AG09309 (cell line): Measurements from ENCODE around the gene CACTIN.

Experiments
- DNase-seq: peaks from one replicate; pipeline ENCODE4 v3.0.0-alpha.2; 2010; ENCODE audit warnings: low read depth
- H3K4me3 ChIP-seq: 2 replicates; pipeline ENCODE4 v1.5.1; 2011; ENCODE audit warnings: mild to moderate bottlenecking, low read depth, low read length, moderate library complexity; ENCODE audit not compliant: control insufficient read depth
- TF ChIP-seq, protein P1 (sequence below): IDR thresholded peaks from 2 replicates; pipeline ENCODE4 v1.5.1; 2011; ENCODE audit warnings: mild to moderate bottlenecking, low read depth, low read length, inconsistent platforms; ENCODE audit not compliant: insufficient read depth, control insufficient read depth; ENCODE audit errors: missing control alignments

The CACTIN gene

DNA sequence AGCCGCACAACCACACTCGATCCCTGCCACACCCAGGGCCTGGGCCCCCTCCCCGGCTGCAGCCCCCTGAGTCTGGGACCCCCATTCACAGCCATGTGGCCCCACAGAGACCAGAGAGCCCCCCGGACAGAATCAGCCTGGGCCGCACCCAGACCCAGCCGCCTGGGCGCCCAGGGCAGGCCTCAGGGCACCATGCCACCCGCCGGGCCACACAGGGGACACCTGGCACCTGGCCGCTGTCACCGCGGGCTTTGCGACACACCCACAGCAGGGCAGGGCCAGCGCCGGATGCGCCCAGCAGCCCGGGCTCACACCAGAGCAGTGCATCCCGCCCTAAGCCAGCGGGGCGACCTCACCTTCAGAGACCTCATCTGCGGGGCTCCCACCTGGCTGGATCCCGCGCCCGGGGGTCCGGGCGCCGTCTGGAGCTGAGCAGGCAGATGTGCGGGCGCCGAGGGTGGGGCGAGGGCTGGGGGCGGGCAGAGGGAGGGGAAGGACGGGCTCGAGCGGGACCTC lies 20.4 kb downstream of the CACTIN start:
- TF ChIP-seq, protein P1, sequence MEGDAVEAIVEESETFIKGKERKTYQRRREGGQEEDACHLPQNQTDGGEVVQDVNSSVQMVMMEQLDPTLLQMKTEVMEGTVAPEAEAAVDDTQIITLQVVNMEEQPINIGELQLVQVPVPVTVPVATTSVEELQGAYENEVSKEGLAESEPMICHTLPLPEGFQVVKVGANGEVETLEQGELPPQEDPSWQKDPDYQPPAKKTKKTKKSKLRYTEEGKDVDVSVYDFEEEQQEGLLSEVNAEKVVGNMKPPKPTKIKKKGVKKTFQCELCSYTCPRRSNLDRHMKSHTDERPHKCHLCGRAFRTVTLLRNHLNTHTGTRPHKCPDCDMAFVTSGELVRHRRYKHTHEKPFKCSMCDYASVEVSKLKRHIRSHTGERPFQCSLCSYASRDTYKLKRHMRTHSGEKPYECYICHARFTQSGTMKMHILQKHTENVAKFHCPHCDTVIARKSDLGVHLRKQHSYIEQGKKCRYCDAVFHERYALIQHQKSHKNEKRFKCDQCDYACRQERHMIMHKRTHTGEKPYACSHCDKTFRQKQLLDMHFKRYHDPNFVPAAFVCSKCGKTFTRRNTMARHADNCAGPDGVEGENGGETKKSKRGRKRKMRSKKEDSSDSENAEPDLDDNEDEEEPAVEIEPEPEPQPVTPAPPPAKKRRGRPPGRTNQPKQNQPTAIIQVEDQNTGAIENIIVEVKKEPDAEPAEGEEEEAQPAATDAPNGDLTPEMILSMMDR, result no peak
- H3K4me3 ChIP-seq, result peak overlapping the region; percentile 44
- DNase-seq, result no peak

DNA sequence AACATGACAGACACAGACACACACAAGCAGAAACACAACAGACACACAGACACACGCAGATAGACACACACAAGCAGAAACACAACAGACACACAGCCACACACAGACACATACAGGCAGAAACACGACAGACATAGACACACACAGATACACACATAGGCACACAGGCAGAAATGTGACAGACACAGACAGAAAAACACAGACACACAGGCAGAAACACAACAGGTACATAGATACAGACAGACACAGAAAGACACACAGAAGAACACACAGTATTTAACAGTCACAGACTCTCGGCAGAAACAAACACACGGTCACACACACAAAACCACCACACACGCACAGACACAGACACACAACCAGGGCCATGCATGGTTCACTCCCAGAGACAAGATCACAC lies 20.8 kb downstream of the CACTIN start:
- peak overlapping the region; percentile 44 for H3K4me3 ChIP-seq
- TF ChIP-seq, protein P1, result no peak

DNA sequence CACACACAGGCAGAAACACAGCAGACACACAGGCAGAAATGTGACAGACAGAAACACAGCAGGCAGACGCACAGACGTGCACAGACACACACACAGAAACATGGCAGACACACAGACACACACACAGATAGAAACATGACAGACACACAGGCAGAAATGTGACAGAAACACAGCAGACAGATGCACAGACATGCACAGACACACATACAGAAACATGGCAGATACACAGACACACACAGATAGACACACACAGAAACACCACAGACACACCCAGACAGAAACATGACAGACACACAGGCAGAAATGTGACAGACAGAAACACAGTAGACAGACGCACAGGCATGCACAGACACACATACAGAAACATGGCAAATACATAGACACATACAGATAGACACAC lies 21.2 kb downstream of the CACTIN start:
- DNase-seq, result no peak
- TF ChIP-seq, protein P1, result no peak
- H3K4me3 ChIP-seq, result no peak overlapping the region

More for the DNA sequence above, 20.8 kb downstream of the CACTIN start:
- DNase-seq, result no peak

DNA sequence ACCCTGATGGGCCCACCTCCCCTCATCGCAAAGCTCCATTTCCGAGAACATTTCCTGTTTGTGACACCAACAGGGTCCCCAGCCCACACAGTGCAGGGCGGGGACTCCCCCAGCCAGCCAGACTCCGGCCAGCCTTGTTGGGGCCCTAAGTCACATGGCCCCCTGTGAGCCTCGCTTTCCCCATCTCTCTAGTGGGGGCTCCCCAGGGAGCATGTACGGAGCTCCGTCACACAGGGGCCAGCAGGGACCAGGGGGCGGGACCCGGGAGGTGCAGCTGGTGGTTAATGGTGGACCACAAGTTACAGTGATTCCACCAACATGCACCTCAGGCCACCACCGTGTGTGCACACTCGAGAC lies 21.6 kb downstream of the CACTIN start:
- no peak overlapping the region for H3K4me3 ChIP-seq
- no peak for DNase-seq
- TF ChIP-seq, protein P1, result no peak

DNA sequence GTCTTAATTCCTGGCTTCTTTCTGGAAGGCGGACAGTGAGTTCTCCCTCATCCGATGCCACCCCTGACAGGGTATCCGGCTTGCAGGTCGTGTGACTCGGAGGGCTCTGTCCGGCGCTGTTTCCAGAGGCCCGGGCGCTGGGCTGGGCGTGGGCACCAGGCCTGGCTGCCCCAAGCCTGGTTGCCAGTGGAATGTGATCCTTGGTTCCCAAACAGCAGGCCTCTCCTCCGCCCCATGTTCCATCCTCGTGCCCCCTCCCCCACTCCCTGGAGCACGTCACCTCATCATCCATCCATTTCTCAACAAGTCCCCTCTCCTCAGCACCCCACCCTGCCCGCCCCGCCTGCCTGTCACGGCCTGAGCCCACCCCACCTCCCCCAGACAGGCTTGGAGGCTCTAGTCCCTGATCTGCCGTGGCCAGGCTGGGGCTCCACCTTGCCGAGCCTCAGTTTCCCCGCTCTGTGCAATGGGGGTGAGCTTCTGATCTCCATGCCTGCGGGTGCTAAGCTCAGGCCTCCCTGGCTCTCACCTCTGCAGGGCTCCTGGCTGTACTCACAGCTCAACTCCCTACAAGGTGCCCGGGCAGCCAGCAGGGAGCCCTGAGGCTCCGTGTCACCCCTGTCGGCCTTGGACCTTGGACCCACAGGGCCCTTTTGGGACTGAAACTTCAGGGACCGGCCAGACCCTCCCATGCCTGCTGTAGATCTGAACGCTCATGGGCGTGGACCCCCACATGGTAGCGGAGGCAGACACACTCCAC lies 22.2 kb downstream of the CACTIN start:
- no peak overlapping the region for H3K4me3 ChIP-seq
- TF ChIP-seq, protein P1, result no peak
- DNase-seq, result no peak

DNA sequence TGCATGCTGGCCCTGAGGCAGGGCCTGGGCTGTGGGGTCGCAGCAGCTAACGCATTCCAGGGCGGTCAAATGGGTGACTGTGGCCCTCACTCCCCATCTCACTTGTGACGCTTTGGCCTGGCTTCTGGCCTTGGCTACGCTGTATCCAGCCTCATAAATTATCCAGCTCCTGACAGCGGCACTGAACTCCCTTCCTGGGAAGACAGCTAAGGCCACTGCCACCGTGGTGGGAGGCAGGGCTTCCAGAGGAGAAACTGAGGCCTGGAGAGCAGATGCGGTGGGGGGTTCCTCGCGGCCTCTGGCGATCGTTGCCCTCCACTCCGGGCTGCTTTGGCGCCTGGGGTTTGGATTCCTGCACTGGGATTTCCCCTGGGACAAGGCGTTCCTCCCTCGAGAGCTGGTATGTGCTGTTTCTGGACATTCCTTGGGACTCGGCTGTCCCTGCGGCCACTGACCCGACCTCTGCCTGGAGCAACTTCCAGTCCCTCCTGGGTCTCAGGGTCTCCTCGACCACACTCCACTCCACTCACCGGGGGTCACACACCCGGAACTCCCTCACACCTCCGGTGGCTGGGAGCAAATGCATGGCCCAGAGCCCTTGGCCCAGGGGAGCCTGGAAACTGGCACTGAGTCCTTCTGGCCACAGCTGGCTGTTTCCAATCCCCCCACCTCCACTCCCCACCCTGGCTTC lies 23.3 kb downstream of the CACTIN start:
- no peak overlapping the region for H3K4me3 ChIP-seq
- TF ChIP-seq, protein P1, result no peak
- DNase-seq, result no peak
